Amniotic epithelial cell (primary cell): Measurements from ENCODE around the gene SLC5A4.
A peak's percentile ranks its signal among the peaks of the same experiment; 100 is the strongest.

Experiments
- DNase-seq: peaks from one replicate; pipeline ENCODE4 v3.0.0-alpha.2; 2010; ENCODE audit warnings: low read depth

The SLC5A4 gene

DNA sequence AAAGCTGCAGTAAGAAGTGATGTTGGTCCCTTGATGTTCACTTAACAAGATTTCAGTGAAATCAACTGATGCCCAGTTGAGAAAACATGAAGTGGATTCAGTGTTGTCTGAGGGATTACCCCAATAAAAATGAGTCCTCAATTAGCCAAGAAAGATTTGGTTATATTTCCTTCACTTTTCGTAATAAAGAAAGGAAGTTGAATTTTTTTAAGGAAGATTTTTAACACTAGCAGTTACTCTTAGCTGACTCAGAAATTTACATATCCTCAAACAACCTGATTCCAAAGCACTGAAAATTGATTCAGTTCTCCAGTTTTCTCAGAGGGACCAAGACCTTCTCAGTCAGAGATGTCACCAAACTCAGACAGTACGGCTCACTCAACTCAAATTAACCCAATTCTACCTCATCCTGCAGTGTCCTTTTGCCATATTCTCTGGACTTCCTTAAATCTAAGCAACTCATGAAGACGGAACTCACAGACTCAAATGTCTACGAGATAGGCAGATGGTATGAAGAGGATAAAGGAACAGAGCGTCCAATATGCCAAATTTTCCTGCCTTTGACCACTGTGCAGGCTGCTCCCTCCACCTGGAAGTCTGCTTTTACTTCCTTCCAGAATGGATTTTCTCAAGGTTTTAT lies 22.8 kb downstream of the SLC5A4 start:
- no peak for DNase-seq

DNA sequence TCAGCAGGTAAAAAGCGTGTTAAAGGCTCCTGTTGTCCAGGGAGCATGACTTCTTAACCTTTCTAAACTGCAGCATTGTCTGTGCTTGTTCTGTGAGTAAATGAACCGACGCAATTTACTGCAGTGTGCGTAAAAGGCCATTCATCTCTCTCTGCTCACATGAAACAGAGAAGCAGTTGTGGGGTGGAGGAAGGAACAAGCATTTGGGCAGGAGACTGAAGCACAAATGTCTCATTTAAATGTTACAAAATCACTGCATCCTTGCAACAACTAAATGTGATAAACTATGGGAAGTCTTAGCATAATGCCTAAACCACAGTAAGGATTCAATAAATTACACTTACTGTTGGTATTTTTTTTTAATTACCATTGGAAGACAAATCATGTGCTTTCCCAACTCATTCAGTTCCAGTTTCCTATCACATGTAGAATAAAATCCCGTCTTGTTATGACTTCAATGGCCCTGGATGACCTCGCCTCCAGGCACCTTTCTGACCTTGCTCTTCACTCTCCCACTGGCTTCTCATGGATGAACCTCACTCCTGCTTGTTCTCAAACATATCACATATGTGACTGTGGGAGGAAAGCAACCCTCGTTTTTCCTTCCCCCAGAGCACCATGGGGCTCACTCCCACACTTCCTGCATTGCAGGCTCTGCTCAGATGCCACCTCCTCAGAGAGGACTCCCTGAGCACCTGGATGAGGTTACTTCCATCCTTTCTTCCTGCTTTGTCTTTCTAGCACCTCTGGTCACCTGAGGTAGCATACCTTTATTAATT lies 28.6 kb downstream of the SLC5A4 start:
- no peak for DNase-seq

DNA sequence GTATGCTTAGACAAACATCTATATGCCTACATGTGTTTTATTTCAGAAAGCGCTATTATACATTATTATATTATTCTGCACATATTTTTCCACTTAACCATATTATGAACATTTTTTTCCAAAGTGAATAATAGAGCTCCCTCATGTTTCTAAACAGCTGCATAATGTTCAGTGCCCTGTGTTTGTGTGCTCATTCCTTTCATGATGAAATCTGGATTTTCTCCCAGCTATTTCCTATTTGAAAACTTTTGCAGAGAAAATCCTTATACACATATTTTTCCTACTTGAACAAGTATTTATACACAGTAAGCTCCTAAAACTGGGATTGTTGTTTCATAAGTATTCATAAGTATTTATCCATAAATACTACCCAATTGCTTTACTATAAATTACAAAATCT lies 32.2 kb downstream of the SLC5A4 start:
- no peak for DNase-seq

DNA sequence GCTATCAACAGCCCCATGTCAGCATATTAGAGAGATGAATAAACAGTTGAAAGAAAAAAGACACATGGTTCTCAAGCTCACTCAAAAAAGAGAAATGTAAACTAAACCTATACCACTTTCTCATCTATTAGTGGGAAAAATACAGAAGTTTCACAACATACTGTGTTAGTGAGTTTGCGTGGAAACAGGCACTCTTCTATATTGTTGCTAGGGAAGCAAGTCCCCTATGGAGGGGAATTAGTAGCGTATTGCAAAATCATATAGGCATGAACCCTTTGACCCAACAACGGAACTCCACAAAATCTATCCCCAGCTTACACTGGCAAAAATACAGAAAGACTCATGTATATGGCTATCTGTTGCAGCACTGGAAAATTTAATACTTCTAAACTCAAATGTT lies 36.1 kb downstream of the SLC5A4 start:
- DNase-seq: no peak

DNA sequence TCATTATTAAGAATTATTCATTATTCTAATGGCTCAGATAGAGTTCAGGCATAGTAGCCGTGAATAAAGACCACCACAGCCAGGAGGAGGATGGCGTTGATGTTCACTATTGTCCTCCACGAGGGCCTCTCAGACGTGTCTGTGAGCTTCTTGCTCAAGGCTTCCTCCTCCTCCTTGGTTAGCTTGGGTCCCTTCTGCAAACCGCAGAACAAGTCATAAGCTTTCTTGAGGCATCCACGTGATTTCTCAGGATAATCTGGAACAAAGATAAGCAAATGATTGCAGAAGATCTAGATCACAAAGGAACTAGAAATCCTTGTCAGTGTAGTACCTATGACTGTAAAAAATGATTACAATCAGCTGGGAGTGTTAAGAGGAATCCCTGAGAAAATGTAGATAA lies 36.7 kb downstream of the SLC5A4 start:
- peak; percentile 27 for DNase-seq

GRCh38 chr22:32217465-32217864 lies 37.7 kb downstream of the SLC5A4 start:
- no peak for DNase-seq

- no peak for DNase-seq
These were observed 38.2 kb downstream of the SLC5A4 start for GRCh38 chr22:32216911-32217310.

DNA sequence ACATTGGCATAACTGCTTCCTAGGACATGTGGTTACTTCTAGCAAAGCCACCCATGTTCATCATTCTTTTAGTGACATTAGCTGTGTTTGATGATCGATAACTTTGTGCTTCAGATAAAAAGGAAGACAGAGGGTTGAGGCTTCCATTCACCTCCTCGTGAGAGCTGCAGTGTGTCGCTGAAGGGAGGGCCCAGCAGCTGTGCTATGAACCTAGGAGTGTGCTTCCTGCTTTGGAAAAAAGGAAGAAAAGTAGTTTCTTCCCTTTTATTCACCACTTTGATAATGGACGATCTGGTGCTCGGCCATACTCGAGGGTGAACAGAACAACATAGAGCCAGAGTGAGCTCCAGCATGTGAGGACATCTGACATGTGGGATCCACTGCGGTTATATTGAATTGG lies 44.1 kb downstream of the SLC5A4 start:
- DNase-seq: no peak

- DNase-seq: no peak
These were observed 46.5 kb downstream of the SLC5A4 start for GRCh38 chr22:32208681-32209080.

DNA sequence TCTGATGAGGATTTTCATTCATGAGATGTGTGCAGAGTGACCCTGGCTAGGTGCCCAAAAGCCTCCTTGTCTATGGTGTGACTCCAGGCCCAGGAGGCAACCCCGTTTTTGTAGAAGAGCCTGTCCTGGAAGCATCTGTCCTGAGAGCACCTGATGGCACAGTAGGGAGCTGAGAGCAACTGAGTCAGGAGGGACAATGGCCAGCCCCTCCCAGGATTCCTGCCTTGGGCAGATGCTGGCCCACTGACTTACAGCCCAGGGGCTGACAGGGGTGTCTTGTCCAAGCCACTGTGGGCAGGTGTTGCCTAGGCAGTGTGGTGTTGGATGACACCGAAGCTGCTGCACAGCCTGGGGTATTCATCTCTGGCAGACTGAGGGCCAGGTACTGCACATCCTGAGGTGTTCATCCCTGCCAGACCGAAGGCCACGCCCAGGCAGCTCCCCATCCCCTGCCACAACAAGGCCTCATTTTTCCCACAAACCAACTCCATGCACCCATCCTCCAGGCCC lies 47.1 kb downstream of the SLC5A4 start:
- no peak for DNase-seq

DNA sequence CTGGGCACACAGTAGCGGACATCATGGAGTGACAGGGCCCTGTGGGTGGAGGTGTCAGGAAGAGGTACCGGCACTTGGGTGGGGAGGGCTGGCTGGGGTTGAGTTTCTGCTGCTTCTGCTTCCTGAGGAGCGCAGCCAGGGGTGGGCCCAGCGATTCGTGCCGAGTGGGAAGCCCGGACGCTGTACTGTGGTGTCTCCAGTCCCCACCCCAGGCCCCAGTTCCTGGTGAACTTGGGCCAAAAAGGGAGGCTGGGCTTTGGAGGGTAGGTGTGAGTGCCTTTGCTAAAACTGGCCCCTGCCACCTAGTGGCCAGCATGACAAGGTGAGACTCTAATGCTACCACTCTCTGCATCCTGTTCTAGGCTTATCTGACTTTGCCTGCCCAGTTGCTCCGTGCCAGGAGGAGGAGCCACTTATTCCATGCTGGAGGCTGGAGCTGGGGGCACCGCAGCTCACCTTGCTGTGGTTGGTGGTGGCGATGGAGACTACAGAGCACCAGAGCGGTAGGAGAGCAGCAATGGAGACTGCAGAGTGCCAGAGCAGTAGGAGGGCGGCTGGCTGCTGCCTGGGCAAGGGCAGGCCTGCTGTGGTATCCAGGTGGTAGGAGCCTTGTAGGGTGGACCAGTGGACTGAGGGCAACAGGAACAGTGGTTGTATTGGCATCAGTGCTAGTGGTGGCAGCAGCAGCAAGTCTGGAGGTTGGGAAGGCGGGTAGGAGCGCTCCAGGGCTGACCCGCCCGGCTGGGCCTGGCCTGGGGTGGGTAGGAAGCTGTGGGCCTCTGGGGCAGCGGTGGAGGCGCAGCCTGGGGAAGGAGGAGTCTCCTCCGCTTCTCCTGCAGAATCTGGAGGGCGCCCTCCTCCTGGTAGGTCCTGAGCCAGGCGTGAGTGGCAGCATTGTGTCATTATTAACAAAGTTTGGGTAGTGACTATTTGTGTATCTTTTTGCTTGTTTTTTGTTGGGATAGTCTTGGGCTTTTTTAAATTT lies 48.1 kb downstream of the SLC5A4 start:
- DNase-seq: peak; percentile 4

GRCh38 chr22:32205974-32206773 lies 49.0 kb downstream of the SLC5A4 start:
- DNase-seq: no peak

DNA sequence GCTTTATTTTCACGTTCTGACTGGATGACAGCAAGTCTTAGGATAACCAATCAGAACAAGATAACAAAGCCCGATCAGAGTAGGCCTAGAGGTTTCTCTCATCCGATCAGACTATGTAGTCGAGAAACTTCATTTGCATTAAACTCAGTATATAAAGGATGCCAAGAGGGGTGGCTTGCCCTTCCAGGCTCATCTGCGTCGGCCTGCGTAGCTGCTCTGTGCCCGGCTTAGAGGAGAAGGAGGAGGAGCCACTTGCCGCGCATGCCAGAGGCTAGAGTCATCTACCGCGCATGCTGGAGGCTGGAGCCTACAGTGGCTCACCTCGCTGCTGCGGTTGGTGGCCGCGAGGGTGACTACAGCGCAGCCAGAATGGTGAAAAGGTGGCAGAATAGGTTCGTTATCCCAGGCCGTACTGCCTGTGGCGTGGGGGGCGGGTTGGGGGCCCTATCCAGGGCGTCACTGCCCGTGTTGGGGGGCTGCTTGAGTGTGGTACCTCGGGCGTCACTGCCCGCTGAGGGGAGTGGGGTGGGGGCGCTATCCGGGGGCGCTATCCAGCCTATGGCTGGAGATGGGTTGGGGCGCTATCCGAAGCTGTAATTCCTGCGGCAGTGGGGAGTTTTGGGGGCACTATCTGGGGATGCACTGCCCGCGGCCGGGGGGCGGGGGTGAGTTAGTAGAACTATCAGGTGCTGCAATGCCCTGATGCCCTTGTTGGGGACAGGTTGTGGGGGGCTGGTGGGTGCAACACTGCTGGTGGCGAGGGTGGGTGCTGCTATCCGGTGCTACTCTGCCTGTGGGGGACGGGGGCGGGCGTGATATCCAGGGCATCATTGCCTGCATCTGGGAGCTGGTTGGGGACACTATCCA lies 50.1 kb downstream of the SLC5A4 start, which contains the start of gene RFPL2:
Gene RFPL2 (minus strand): TSS at position 218 of the 867 bp plus-strand sequence. CDS start 2,622 bp downstream, outside the sequence.
- peak; percentile 5 for DNase-seq

- DNase-seq: peak; percentile 2
These were observed 50.9 kb downstream of the SLC5A4 start for GRCh38 chr22:32204040-32204855.

DNA sequence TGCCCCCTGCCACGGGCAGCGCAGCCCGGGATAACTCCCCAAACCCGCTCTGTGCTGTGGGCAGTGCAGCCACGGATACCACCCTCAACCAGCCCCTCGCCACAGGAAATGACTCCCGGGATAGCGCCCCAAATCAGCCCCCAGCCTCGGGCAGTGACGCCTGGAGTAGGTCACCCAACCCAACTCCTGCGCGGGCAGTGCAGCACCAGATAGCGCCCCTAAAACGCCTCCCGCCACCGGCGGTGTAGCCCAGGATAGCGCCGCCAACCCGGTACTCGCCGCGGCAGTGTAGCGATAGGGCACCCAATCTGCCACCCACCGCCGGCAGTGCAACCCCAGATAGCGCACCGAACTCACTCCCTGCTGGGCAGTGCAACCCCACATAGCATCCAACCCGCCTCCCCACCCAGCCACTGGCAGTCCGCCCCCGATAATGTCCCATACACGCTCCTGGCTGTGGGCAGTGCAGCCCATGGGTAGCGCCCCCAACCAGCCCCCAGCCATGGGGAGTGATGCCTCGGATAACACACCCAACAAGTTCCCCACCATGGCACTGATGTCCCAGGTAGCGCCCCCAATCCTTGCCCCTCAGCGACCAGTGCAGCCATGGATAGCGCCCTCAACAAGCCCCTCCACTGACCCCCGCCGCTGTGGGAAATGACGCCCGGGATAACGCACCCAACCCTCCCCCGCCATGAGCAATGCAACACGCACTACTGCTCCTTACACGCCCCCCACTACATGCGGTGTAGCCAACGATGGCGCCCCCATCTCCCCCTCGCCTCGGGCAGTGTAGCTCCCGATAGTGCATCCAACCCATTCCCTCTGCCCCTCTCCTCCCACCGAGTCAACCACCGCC lies 51.7 kb downstream of the SLC5A4 start:
- DNase-seq: no peak

GRCh38 chr22:32202539-32203180 lies 52.5 kb downstream of the SLC5A4 start:
- DNase-seq: peak; percentile 8

DNA sequence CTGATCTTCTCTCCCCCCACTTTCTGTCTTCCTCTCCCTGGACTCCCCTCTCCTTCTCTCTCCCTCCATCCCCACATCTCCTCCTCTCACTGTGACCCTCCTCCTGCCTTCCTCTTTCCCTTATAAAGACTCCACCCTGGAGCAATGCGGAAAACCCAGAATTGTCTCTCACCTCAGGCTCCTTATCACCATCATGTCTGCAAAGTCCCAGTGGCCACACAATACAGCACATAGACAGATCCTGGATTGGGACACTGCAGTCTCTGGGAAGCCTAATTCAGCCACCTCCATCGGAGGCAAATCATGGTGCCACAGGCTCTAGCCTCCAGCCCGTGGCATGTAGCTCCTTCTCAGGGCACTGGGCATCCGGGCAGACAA lies 53.0 kb downstream of the SLC5A4 start:
- no peak for DNase-seq

DNA sequence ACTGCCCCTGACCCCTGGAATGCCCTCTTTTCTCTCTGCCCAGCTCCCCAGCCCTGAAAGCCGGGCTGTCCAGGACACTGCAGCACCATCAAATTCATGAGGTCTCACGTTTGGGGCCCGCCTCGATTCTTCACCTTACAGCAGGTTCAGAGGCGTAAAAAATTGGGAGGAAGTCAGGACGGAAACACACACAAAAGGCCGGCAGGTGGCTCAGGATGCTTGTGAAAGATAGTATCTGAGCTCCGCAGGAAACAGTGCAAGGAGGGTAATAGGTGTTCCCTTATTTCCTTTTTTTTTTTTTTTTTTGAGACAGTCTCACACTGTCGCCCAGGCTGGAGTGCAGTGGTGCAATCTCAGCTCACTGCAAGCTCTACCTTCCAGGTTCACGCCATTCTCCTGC lies 54.4 kb downstream of the SLC5A4 start:
- no peak for DNase-seq
